CD4-positive, alpha-beta T cell treated with Interleukin-15 for 1 hour (primary cell): ENCODE data around the gene CDK3.
"Not testable (repeated sequence)": the region's sequence is repeated elsewhere in the genome, so short reads cannot be mapped to it uniquely, and the experiment has no call there.

Experiments
- DNase-seq: peaks from one replicate; pipeline ENCODE4 v3.0.0-alpha.2; 2020

Gene CDK3

GRCh38 chr17:76044475-76045007 lies 43.9 kb downstream of the CDK3 start:
- DNase-seq, result not testable (repeated sequence)

DNA sequence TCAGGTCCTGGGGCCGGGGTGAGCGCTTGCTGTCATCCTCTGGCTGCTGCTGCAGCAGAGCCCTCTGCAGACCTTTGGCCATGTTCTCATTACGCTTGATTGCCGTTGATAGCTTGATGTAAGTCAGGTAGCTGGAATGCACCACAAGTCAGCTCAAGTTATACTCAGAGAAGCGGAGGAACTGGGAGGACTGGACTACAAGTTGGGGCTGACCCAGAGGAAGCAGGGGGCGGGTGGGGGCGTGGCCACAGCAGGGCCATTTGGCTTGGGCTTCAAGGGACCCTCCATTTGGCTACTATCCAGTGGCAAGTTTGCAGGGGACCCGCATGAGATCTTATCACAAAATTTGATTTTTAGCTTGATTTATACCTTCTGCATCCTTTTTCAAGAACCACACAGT lies 45.4 kb downstream of the CDK3 start:
- no peak for DNase-seq

GRCh38 chr17:76048025-76048605 lies 47.5 kb downstream of the CDK3 start:
- no peak for DNase-seq

- DNase-seq, result no peak
Measured at GRCh38 chr17:76048711-76049110, 48.1 kb downstream of the CDK3 start.

GRCh38 chr17:76049239-76049638 lies 48.6 kb downstream of the CDK3 start:
- DNase-seq, result no peak

DNA sequence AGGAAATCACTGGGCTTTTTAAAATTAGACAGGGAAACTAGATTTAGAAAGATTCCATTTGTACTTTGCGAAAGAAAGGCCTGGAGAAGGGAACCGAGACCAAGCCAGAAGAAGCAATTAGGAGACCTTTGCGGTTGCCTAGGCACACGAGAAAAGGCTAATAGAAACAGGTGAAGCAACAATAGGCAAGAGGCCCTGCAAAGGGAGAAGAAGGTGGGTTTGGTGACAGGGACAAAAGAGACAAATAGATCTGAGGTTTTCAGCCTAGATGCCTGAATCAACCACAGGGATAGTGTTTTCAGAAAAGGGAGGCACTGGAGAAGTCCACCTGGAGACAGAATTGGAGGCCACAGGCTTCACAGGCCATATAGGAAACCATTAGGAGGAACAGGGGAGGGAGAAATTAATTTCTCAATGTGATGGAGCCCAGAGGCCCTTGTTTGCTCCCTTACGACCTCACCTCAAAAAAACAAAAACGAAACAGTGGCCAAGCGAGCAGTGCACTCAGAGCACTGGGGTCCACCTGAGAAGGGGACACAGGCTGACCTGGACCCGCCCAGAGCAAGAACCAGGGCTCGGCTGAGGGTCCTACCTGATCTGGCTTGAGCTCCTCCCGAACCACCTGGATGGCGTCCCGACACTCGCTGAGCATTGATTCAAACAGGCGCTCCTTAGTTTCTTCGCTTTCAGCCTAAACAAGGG lies 49.3 kb downstream of the CDK3 start:
- DNase-seq, result no peak

DNA sequence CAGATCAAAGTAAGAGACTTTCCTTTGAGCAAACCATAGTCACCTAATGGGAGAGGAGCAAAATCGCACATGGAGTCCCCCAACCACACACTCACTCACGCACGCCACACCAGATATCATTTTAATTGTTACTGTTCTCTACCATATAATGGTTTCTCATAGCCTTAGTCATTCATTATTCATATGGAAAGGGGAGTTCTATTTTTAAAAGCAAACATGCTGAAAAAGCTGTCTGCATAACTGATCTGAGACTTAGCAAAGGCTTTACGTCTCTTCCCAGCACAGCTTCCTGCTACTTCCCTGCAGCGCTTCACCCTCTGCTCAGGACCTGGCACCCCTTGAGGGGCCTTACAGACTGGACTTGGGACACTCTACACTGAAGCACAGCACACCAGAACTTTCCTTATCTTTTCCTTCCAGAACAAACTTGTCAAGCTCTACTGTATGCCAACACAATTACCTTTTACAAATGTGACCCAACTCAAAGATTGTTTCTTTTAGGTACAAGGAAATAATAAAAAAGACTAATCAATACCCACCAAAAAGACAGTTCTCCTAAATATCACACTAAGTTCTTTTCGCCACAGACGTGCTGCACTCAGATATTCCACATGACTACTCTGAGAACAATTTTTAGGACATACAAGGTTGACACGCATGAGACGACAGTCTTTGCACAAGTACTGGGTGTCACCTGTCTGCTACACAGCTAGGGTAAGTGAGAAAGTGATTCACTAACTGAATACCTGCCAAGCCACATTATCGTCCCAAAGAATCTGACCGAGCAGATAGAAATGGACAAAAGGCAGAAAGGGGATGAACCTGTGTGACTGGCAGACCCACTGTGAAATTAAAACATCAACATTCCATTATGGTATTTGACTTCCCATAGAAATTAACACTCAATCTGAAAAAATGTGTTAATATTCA lies 50.1 kb downstream of the CDK3 start:
- DNase-seq, result no peak

DNA sequence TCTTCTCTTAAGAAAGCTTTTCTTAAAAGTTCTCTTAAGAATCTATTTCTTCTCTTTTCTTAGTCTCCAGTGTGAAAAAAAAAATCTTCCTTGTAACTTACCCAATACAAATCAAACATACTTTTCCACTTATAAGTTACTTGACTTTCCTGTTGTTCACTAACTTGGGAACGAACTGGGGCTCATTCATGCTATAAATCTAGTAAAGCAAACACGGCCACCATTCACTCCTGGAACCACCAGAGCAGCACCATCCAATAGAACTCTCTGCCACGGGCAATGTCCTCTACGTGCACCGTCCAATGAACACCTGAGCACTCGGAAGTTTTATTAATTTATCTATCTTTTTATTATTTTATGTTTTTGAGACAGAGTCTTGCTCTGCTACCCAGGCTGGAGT lies 50.9 kb downstream of the CDK3 start:
- DNase-seq, result no peak

DNA sequence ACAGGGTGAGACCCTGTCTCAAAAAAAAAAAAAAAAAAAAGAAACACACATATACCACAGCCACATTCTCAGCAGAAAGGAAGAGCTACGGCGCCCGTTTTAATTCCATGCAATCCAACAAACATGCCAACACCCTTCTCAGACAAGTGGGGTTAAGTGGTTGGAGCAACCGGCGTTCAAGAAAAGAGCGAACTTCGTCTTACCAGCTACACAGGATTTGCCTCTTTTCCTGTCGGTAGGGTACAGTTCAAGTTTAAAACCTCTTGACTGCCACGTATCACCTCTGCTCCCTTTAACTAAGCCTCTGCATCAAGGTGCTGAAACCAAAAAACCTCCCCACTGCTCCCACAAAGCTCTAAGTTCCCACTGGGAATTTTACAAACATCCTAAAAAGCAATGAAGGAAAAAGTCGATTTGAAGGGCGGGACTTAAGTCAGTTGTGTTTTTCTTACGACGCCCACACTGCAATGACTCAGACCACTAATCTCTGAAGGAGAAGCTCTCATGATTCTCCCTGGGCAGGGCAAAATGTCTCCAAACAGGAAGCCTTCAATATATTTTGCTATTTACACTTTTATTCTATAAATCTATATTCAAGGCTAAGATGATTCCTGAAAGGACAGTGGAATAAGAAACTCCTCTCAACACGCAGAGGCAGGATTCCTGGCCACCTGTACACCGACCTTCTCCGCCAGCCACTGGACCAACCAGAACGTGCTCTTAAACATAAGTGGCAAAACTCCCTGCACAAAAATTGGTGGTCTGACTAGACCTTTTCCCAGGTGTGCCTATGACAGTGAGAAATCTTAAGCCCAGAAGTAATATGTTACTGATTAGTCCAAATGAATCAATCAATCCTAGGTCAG lies 52.8 kb downstream of the CDK3 start:
- no peak for DNase-seq

DNA sequence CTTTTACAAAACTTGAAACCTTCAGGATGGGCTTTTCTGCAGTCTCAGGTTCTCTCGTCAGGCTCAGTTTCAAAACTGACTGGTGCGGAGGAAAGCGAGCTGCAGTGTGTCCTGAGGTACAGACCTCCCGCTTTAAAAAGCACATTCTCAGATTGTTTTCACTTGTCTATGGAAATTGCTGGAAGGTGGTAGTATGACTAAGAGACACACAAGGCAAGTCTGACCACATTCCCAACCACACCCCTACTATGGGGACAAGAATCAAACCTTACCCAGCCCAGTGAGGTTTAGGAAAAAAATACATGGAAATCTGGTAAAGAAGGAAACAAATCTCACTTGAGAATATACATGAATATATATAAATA lies 53.4 kb downstream of the CDK3 start:
- no peak for DNase-seq
